ENCODE measurements around the gene CHST8. TPM values are rescaled to one million over a fixed set of nuclear protein-coding genes. Genes with fewer than 3 reads are reported as not detected.

CHST8 gene
- total RNA-seq, 1 donor from 2014 or later: 0.35 TPM

- Mint-ChIP-seq H3K27me3 (ENCODE audit: unreplicated experiment) (no peaks in the 10 kb centered on the region), H3K4me1 (ENCODE audit: unreplicated experiment) (no peaks in the 10 kb centered on the region), H3K9me3 (ENCODE audit: unreplicated experiment) (no peaks in the 10 kb centered on the region), H3K4me3 (ENCODE audit: unreplicated experiment) (no peak overlapping the region), H3K27ac (ENCODE audit: unreplicated experiment) (no peak overlapping the region), H3K36me3 (ENCODE audit: unreplicated experiment) (no peaks in the 10 kb centered on the region)
- no peak for TF ChIP-seq CTCF (IDR thresholded peaks at IDR 0.05)
- DNase-seq (ENCODE audit: extremely low spot score, unreplicated experiment): no peak
Observed at GRCh38 chr19:33724021-33724720, 102.4 kb downstream of the CHST8 start.

- Mint-ChIP-seq H3K27ac (ENCODE audit: unreplicated experiment) (no peak overlapping the region), H3K4me3 (ENCODE audit: unreplicated experiment) (no peak overlapping the region), H3K4me1 (ENCODE audit: unreplicated experiment) (no peaks in the 10 kb centered on the region), H3K27me3 (ENCODE audit: unreplicated experiment) (no peaks in the 10 kb centered on the region), H3K36me3 (ENCODE audit: unreplicated experiment) (no peaks in the 10 kb centered on the region), H3K9me3 (ENCODE audit: unreplicated experiment) (no peaks in the 10 kb centered on the region)
- TF ChIP-seq CTCF (IDR thresholded peaks at IDR 0.05): no peak
- no peak for DNase-seq (ENCODE audit: extremely low spot score, unreplicated experiment)
Observed at GRCh38 chr19:33724721-33725060, 102.9 kb downstream of the CHST8 start.

GRCh38 chr19:33725567-33725966 is 103.8 kb downstream of the CHST8 start:
- Mint-ChIP-seq H3K4me3 (ENCODE audit: unreplicated experiment) (no peak overlapping the region), H3K9me3 (ENCODE audit: unreplicated experiment) (no peaks in the 10 kb centered on the region), H3K27ac (ENCODE audit: unreplicated experiment) (no peak overlapping the region), H3K27me3 (ENCODE audit: unreplicated experiment) (no peaks in the 10 kb centered on the region), H3K4me1 (ENCODE audit: unreplicated experiment) (no peaks in the 10 kb centered on the region), H3K36me3 (ENCODE audit: unreplicated experiment) (no peaks in the 10 kb centered on the region)
- no peak for TF ChIP-seq CTCF (IDR thresholded peaks at IDR 0.05)
- DNase-seq (ENCODE audit: extremely low spot score, unreplicated experiment): no peak

GRCh38 chr19:33726756-33727155 is 105.0 kb downstream of the CHST8 start:
- no peak for TF ChIP-seq CTCF (IDR thresholded peaks at IDR 0.05)
- DNase-seq (ENCODE audit: extremely low spot score, unreplicated experiment): no peak
- no peaks in the 10 kb centered on the region for H3K4me1 Mint-ChIP-seq (ENCODE audit: unreplicated experiment)
- H3K27me3 Mint-ChIP-seq (ENCODE audit: unreplicated experiment): no peaks in the 10 kb centered on the region
- no peak overlapping the region for H3K4me3 Mint-ChIP-seq (ENCODE audit: unreplicated experiment)
- H3K27ac Mint-ChIP-seq (ENCODE audit: unreplicated experiment): no peak overlapping the region
- no peaks in the 10 kb centered on the region for H3K36me3 Mint-ChIP-seq (ENCODE audit: unreplicated experiment)
- H3K9me3 Mint-ChIP-seq (ENCODE audit: unreplicated experiment): no peaks in the 10 kb centered on the region

GRCh38 chr19:33727331-33727998 is 105.7 kb downstream of the CHST8 start:
- Mint-ChIP-seq H3K4me3 (ENCODE audit: unreplicated experiment) (no peak overlapping the region), H3K27ac (ENCODE audit: unreplicated experiment) (no peak overlapping the region), H3K9me3 (ENCODE audit: unreplicated experiment) (no peaks in the 10 kb centered on the region), H3K4me1 (ENCODE audit: unreplicated experiment) (no peaks in the 10 kb centered on the region), H3K27me3 (ENCODE audit: unreplicated experiment) (no peaks in the 10 kb centered on the region), H3K36me3 (ENCODE audit: unreplicated experiment) (no peaks in the 10 kb centered on the region)
- no peak for TF ChIP-seq CTCF (IDR thresholded peaks at IDR 0.05)
- no peak for DNase-seq (ENCODE audit: extremely low spot score, unreplicated experiment)
